LNCAP (cell line): ENCODE results near the gene KCTD5.

Source experiments
- CTCF ChIP-seq: fragments of 450-650 bp; IDR thresholded peaks from 2 replicates; pipeline ENCODE4 v1.5.1; 2017; ENCODE audit warnings: mild to moderate bottlenecking

Gene KCTD5

DNA sequence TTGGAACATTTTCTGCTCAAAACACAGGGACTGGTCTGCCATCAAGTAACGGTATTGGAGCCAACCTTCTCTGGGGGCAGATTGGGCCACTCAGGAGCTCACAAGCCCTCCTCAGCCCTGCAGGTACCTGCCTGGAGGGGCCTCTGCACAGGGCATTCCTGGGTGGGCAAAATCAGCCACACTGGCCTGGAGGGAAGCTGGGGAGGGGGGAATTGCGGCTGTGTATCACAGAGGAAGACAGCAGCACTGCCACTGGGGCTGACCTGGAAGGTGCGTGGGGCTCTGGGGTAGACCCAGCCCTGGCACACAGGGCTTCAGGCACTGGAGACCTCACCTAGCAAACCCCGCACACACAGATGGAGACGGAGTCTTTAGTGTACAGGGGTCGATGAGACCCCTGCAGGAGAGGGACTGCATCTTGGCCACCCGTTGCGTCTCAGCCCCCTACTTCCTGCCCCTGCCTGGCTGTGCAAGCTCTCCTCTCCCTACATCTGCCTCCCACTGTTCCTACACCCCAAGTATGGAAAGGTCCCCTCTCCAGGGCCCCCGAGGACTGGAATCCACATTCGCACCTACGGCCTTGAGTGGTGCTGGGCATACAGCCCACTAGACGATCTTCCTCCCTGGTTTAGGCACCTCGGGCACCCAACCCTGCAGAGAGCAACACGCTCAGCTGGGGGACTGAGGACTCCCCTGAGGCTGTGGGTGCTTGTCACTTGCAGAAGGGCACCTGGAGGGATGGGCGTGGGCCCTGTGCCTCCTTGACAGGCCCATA is 63.0 kb downstream of the KCTD5 start:
- no peak for TF ChIP-seq CTCF

DNA sequence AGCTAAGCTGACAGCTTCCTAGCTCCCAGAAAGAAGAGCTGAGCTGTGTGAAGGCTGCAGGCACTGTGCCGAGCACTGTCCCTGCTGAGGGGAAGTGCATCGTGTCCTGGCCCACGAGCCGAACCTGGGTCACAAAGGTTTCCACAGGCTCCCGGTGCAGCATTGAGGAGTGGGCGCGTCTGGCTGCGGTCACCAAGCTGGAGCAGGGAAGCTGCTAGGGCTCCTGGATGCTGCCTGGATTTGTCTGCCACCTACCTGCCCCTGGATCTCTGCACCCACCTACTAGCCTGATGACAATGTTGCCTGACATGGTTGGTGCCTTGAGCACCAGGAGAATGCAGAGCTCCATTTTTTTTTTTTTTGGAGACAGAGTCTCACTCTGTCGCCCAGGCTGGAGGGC is 63.6 kb downstream of the KCTD5 start:
- no peak for TF ChIP-seq CTCF

GRCh38 chr16:2748757-2749455 is 66.6 kb downstream of the KCTD5 start:
- no peak for TF ChIP-seq CTCF

GRCh38 chr16:2749476-2749875 is 67.2 kb downstream of the KCTD5 start:
- no peak for TF ChIP-seq CTCF

DNA sequence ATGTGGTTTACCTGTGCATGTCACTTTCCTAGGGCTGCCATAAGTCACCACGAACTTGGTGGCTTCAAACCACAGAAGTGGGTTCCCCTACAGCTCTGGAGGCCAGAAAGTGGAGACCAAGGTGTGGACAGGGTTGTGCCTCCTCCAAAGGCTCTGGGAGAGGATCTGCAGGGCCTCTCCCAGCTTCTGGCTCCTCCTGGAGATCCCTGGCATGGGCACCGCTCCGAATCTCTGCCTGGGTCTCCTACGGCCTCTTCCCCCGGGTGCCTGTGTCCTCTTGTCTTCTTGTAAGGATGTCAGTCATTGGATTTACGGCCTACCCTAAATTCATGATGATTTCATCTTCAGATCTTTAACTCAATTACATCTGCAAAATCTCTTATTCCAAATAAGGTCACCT is 67.6 kb downstream of the KCTD5 start:
- TF ChIP-seq CTCF: no peak

GRCh38 chr16:2751577-2752034 is 69.3 kb downstream of the KCTD5 start:
- TF ChIP-seq CTCF: no peak

GRCh38 chr16:2752035-2752849 is 69.9 kb downstream of the KCTD5 start, which contains the start of gene SRRM2:
Gene SRRM2 (plus strand): TSS chr16:2752638. CDS start chr16:2756365, 3,727 bp downstream.
- no peak for TF ChIP-seq CTCF
